H9 (cell line): ENCODE measurements around the gene MB21D2. TPM values are rescaled to one million over a fixed set of nuclear protein-coding genes. Genes with fewer than 3 reads are reported as not detected.

Experiments
- DNase-seq: peaks from one replicate; pipeline ENCODE4 v3.0.0-alpha.2; 2017
- H2AFZ ChIP-seq: one replicate; pipeline ENCODE4 v1.6.1; 2013; ENCODE audit warnings: mild to moderate bottlenecking, low read length, control low read depth, moderate library complexity
- H2AK5ac ChIP-seq: 2 replicates; pipeline ENCODE4 v1.6.1; 2013; ENCODE audit warnings: low read length, control low read depth, mixed read lengths; ENCODE audit not compliant: insufficient read length
- H2BK120ac ChIP-seq: one replicate; pipeline ENCODE4 v1.6.1; 2013; ENCODE audit warnings: low read depth, mild to moderate bottlenecking, low read length, control low read depth, inconsistent platforms; ENCODE audit not compliant: poor library complexity, severe bottlenecking
- H2BK12ac ChIP-seq: 2 replicates; pipeline ENCODE4 v1.6.1; 2013; ENCODE audit warnings: low read length, control low read depth, mixed read lengths, low read depth; ENCODE audit not compliant: insufficient read length
- H2BK15ac ChIP-seq: 2 replicates; pipeline ENCODE4 v1.6.1; 2013; ENCODE audit warnings: low read depth, low read length, control low read depth
- H2BK20ac ChIP-seq: one replicate; pipeline ENCODE4 v1.6.1; 2013; ENCODE audit warnings: low read depth, mild to moderate bottlenecking, low read length, control low read depth, inconsistent platforms; ENCODE audit not compliant: poor library complexity, severe bottlenecking
- H2BK5ac ChIP-seq: 2 replicates; pipeline ENCODE4 v1.6.1; 2013; ENCODE audit warnings: low read length, control low read depth, mixed read lengths; ENCODE audit not compliant: insufficient read length
- H3K14ac ChIP-seq: 2 replicates; pipeline ENCODE4 v1.6.1; 2013; ENCODE audit warnings: low read length, control low read depth; ENCODE audit not compliant: insufficient read depth
- H3K18ac ChIP-seq: 2 replicates; pipeline ENCODE4 v1.6.1; 2013; ENCODE audit warnings: low read depth, mild to moderate bottlenecking, mixed read lengths, low read length, control low read depth; ENCODE audit not compliant: insufficient read length
- H3K23ac ChIP-seq: 2 replicates; pipeline ENCODE4 v1.6.1; 2013; ENCODE audit warnings: low read length, control low read depth, mixed read lengths, low read depth; ENCODE audit not compliant: insufficient read length
- H3K23me2 ChIP-seq: 2 replicates; pipeline ENCODE4 v1.6.1; 2013; ENCODE audit warnings: low read depth, mild to moderate bottlenecking, mixed read lengths, low read length, control low read depth; ENCODE audit not compliant: insufficient read length, poor library complexity, severe bottlenecking
- H3K27ac ChIP-seq: 2 replicates; pipeline ENCODE4 v1.5.1; 2013; ENCODE audit warnings: low read length, control low read depth, mixed read lengths, low read depth; ENCODE audit not compliant: insufficient read length
- H3K27me3 ChIP-seq: 2 replicates; pipeline ENCODE4 v1.6.1; 2013; ENCODE audit warnings: low read length, control low read depth, inconsistent platforms; ENCODE audit not compliant: insufficient read depth
- H3K4ac ChIP-seq: 2 replicates; pipeline ENCODE4 v1.6.1; 2013; ENCODE audit warnings: low read depth, mild to moderate bottlenecking, control low read depth, inconsistent platforms, low read length, moderate library complexity
- H3K4me1 ChIP-seq: 2 replicates; pipeline ENCODE4 v1.6.1; 2013; ENCODE audit warnings: low read length, control low read depth, inconsistent platforms; ENCODE audit not compliant: insufficient read depth
- H3K4me2 ChIP-seq: 2 replicates; pipeline ENCODE4 v1.6.1; 2013; ENCODE audit warnings: low read length, control low read depth, mixed read lengths; ENCODE audit not compliant: insufficient read length, insufficient read depth
- H3K56ac ChIP-seq: 2 replicates; pipeline ENCODE4 v1.6.1; 2013; ENCODE audit warnings: low read depth, mild to moderate bottlenecking, mixed read lengths, low read length, control low read depth; ENCODE audit not compliant: insufficient read length
- H3K79me1 ChIP-seq: 2 replicates; pipeline ENCODE4 v1.6.1; 2013; ENCODE audit warnings: low read depth, mild to moderate bottlenecking, moderate library complexity, low read length, control low read depth, inconsistent platforms; ENCODE audit not compliant: insufficient read depth, poor library complexity, severe bottlenecking
- H3K79me2 ChIP-seq: 2 replicates; pipeline ENCODE4 v1.6.1; 2013; ENCODE audit warnings: low read length, control low read depth, inconsistent platforms; ENCODE audit not compliant: insufficient read depth
- H3K9ac ChIP-seq: 2 replicates; pipeline ENCODE4 v1.6.1; 2013; ENCODE audit warnings: low read length, control low read depth, mixed read lengths; ENCODE audit not compliant: insufficient read length; ENCODE audit errors: extremely low read depth
- H3K9me3 ChIP-seq: one replicate; pipeline ENCODE4 v1.6.1; 2013; ENCODE audit warnings: low read depth, low read length, inconsistent platforms; ENCODE audit not compliant: control insufficient read depth
- H3T11ph ChIP-seq: one replicate; pipeline ENCODE4 v1.6.1; 2013; ENCODE audit warnings: mild to moderate bottlenecking, low read length, control low read depth, inconsistent platforms
- H4K20me1 ChIP-seq: one replicate; pipeline ENCODE4 v1.6.1; 2013; ENCODE audit not compliant: control insufficient read depth, insufficient read length, insufficient read depth
- H4K5ac ChIP-seq: 2 replicates; pipeline ENCODE4 v1.6.1; 2013; ENCODE audit warnings: low read depth, mild to moderate bottlenecking, mixed read lengths, low read length, control low read depth; ENCODE audit not compliant: insufficient read length
- H4K8ac ChIP-seq: replicated peaks from 2 replicates; pipeline ENCODE4 v1.6.1; 2013; ENCODE audit warnings: low read length, control low read depth, mixed read lengths, low read depth; ENCODE audit not compliant: insufficient read length
- H4K91ac ChIP-seq: 2 replicates; pipeline ENCODE4 v1.6.1; 2013; ENCODE audit warnings: low read depth, mild to moderate bottlenecking, moderate library complexity, mixed read lengths, low read length, control low read depth; ENCODE audit not compliant: insufficient read length
- H3K27ac Mint-ChIP-seq, 3 experiments: 2 replicates in 2 of 3; 3 replicates in 1 of 3; pipeline ENCODE4 v1.8.0; 2020 to 2021; ENCODE audit warnings: mixed read lengths in 3 of 3, mild to moderate bottlenecking in 1 of 3, moderate library complexity in 1 of 3
- H3K27me3 Mint-ChIP-seq: 2 replicates; pipeline ENCODE4 v1.8.0; 2021; ENCODE audit warnings: low read depth, mild to moderate bottlenecking, moderate library complexity, mixed read lengths
- H3K36me3 Mint-ChIP-seq, 3 experiments: 2 replicates in 2 of 3; 3 replicates in 1 of 3; pipeline ENCODE4 v1.8.0; 2020 to 2021; ENCODE audit warnings: low read depth in 3 of 3, mixed read lengths in 3 of 3; ENCODE audit not compliant: insufficient read depth in 1 of 3
- H3K4me1 Mint-ChIP-seq, 2 experiments: 2 replicates each; pipeline ENCODE4 v1.8.0; 2020; ENCODE audit warnings: mixed read lengths in 2 of 2
- H3K4me3 Mint-ChIP-seq, 2 experiments: 2 replicates in 1 of 2; 3 replicates in 1 of 2; pipeline ENCODE4 v1.8.0; 2020 to 2021; ENCODE audit warnings: mild to moderate bottlenecking in 2 of 2, mixed read lengths in 2 of 2, moderate library complexity in 1 of 2
- H3K9me3 Mint-ChIP-seq, 2 experiments: 2 replicates in 1 of 2; 3 replicates in 1 of 2; pipeline ENCODE4 v1.8.0; 2020; ENCODE audit warnings: mild to moderate bottlenecking in 2 of 2, mixed read lengths in 2 of 2, moderate library complexity in 1 of 2
- CTCF ChIP-seq: fragments of 200-600 bp; sonication (generic); conservative IDR thresholded peaks from 3 replicates; pipeline ENCODE4 v1.8.0; 2021; ENCODE audit warnings: antibody characterized with exemption, mild to moderate bottlenecking
- WGBS: extraction: QIAGEN DNeasy Blood & Tissue Kit; methylation state at CpG from one replicate; pipeline ENCODE4 v1.1.7; 2013; ENCODE audit warnings: missing lambda C conversion rate, low lambda C conversion rate, mixed read lengths; ENCODE audit not compliant: insufficient read length; ENCODE audit errors: extremely low coverage; 5-methylcytosine and 5-hydroxymethylcytosine counted together
- total RNA-seq: library from RNA; stranded (reverse); gene quantifications from 2 replicates; pipeline ENCODE4 v1.2.1, GENCODE V29; 2021

MB21D2 gene
- total RNA-seq, 1 experiment from 2014 or later = 19.1 TPM

GRCh38 chr3:192819001-192819569 lies 98.6 kb downstream of the MB21D2 start:
- Histone ChIP-seq H3K9me3 (no peaks in the 10 kb centered on the region), H2BK12ac (no peak overlapping the region), H3K14ac (no peak overlapping the region), H2BK15ac (no peak overlapping the region), H4K20me1 (no peaks in the 10 kb centered on the region), H3K27me3 (no peaks in the 10 kb centered on the region), H3K23me2 (no peaks in the 10 kb centered on the region), H2AFZ (no peak overlapping the region), H2BK120ac (no peak overlapping the region), H4K8ac (no peak overlapping the region), H3K9ac (no peak overlapping the region), H3K18ac (no peak overlapping the region), H3T11ph (no peak overlapping the region), H2BK20ac (no peak overlapping the region), H3K79me1 (peaks cover 6% of the 10 kb centered on the region), H2AK5ac (no peak overlapping the region), H4K91ac (no peak overlapping the region), H3K4ac (no peak overlapping the region), H2BK5ac (no peak overlapping the region), H4K5ac (no peak overlapping the region), H3K79me2 (peaks cover 10% of the 10 kb centered on the region; the same call in 1 of the 2 replicates), H3K27ac (no peak overlapping the region), H3K4me2 (no peak overlapping the region), H3K56ac (no peak overlapping the region), H3K23ac (no peak overlapping the region), H3K4me1 (peaks cover 2% of the 10 kb centered on the region; the same call in 1 of the 2 replicates)
- WGBS = no CpG with 5 or more reads among the region's 7 CpGs
- H3K4me3 Mint-ChIP-seq = no peak overlapping the region
- H3K9me3 Mint-ChIP-seq = no peaks in the 10 kb centered on the region
- H3K36me3 Mint-ChIP-seq = no peaks in the 10 kb centered on the region
- no peak overlapping the region; a peak in 2 of 7 replicates for H3K27ac Mint-ChIP-seq
- TF ChIP-seq CTCF = no peak
- no peak for DNase-seq
- peaks cover 26 to 45% of the 10 kb centered on the region in 2 experiments for H3K4me1 Mint-ChIP-seq
- no peaks in the 10 kb centered on the region for H3K27me3 Mint-ChIP-seq
